ENCODE data around the gene CACTIN.

DNA sequence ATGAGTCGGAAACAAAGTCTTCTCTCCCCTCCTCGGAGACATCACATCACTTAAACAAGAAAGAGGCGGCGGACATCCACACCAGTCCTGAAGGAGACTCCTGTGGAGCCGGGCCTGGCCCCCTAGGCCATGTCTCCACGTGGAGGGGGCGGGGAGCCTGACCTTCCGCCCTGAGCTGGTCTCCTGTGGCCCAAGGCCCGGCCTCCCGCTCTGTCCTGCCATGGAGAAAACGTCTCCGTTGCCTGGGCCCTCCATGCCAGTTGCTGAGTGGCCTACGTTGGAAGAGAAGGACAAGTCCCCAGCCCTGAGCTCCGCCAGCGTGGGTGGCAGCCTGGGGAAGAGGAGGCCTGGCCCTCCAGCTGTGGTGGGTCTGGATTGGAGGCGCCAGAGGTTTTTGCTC lies 5.5 kb upstream of the CACTIN start:
- TF ChIP-seq, protein P1, sequence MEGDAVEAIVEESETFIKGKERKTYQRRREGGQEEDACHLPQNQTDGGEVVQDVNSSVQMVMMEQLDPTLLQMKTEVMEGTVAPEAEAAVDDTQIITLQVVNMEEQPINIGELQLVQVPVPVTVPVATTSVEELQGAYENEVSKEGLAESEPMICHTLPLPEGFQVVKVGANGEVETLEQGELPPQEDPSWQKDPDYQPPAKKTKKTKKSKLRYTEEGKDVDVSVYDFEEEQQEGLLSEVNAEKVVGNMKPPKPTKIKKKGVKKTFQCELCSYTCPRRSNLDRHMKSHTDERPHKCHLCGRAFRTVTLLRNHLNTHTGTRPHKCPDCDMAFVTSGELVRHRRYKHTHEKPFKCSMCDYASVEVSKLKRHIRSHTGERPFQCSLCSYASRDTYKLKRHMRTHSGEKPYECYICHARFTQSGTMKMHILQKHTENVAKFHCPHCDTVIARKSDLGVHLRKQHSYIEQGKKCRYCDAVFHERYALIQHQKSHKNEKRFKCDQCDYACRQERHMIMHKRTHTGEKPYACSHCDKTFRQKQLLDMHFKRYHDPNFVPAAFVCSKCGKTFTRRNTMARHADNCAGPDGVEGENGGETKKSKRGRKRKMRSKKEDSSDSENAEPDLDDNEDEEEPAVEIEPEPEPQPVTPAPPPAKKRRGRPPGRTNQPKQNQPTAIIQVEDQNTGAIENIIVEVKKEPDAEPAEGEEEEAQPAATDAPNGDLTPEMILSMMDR (IDR thresholded peaks at IDR 0.05; ENCODE audit: low read length): no peak
- no peak for TF ChIP-seq EZH2 (optimal IDR thresholded peaks at IDR 0.05; ENCODE audit: low read depth, low read length)
